Upper lobe of right lung (tissue), 1 donor: ENCODE data around the gene ARSG. TPM values are rescaled to one million over a fixed set of nuclear protein-coding genes. Genes with fewer than 3 reads are reported as not detected.

Source experiments
- ATAC-seq: fragments of 200-7000 bp; cut with Tn5 transposase; one replicate; pipeline ENCODE4 v1.9.1; 2020; ENCODE audit warnings: mild to moderate bottlenecking, moderate library complexity
- DNase-seq: peaks from one replicate; pipeline ENCODE4 v3.0.0-alpha.2; 2020
- H3K27ac ChIP-seq: fragments of 200-600 bp; one replicate; pipeline ENCODE4 v1.8.0; 2022
- H3K27me3 ChIP-seq: fragments of 200-600 bp; one replicate; pipeline ENCODE4 v1.8.0; 2022; ENCODE audit warnings: mild to moderate bottlenecking
- H3K36me3 ChIP-seq: fragments of 200-600 bp; one replicate; pipeline ENCODE4 v1.8.0; 2022
- H3K4me1 ChIP-seq: fragments of 200-600 bp; one replicate; pipeline ENCODE4 v1.8.0; 2022
- H3K4me3 ChIP-seq: fragments of 200-600 bp; one replicate; pipeline ENCODE4 v1.8.0; 2022; ENCODE audit warnings: mild to moderate bottlenecking
- H3K9me3 ChIP-seq: fragments of 200-600 bp; one replicate; pipeline ENCODE4 v1.8.0; 2022
- CTCF ChIP-seq: fragments of 200-600 bp; IDR thresholded peaks from one replicate; pipeline ENCODE4 v1.8.0; 2022; ENCODE audit warnings: antibody characterized with exemption
- intact Hi-C: fragments of 100-400 bp; cut with DNase I; formaldehyde crosslinking; loops from one replicate; pipeline ENCODE4 v1.11.0; 2022
- total RNA-seq: library from RNA; stranded (reverse); fragmentation: NEBNext Ultra II Directional; extraction: Animal tissue kit (Norgen Biotek cat#: 25700); gene quantifications from one replicate; pipeline ENCODE4 v1.2.1, GENCODE V29; 2021
- donor health status: DM: no; HTN: yes; CAD: no; lungs with severe emphysema.

Gene ARSG
- total RNA-seq, 1 donor from 2014 or later, result 4.8 TPM

GRCh38 chr17:68433911-68434508 is 142.7 kb downstream of the ARSG start:
- Histone ChIP-seq H3K36me3 (peaks cover 68% of the 10 kb centered on the region), H3K9me3 (no peaks in the 10 kb centered on the region), H3K4me1 (peaks cover 28% of the 10 kb centered on the region), H3K27ac (no peak overlapping the region), H3K27me3 (no peaks in the 10 kb centered on the region), H3K4me3 (no peak overlapping the region)
- intact Hi-C loops, result loop anchor here (10.0 kb wide), 1 partner anchor 169 kb away; no protein-coding TSS in a partner anchor
- ATAC-seq, result no peak
- no peak for DNase-seq
- no peak for TF ChIP-seq CTCF

- no peak for DNase-seq
- H3K4me3 ChIP-seq, result no peak overlapping the region
- no peak overlapping the region for H3K27ac ChIP-seq
- peaks cover 28% of the 10 kb centered on the region for H3K4me1 ChIP-seq
- H3K36me3 ChIP-seq, result peaks cover 54% of the 10 kb centered on the region
- no peaks in the 10 kb centered on the region for H3K9me3 ChIP-seq
- TF ChIP-seq CTCF, result no peak
- H3K27me3 ChIP-seq, result no peaks in the 10 kb centered on the region
- intact Hi-C loops, result loop anchor here (10.0 kb wide), 1 partner anchor 171 kb away; no protein-coding TSS in a partner anchor
- no peak for ATAC-seq
These were observed 144.1 kb downstream of the ARSG start for GRCh38 chr17:68435361-68435760.

GRCh38 chr17:68435876-68436842 is 144.9 kb downstream of the ARSG start:
- Histone ChIP-seq H3K9me3 (no peaks in the 10 kb centered on the region), H3K4me3 (no peak overlapping the region), H3K4me1 (peaks cover 28% of the 10 kb centered on the region), H3K36me3 (peaks cover 46% of the 10 kb centered on the region), H3K27ac (no peak overlapping the region), H3K27me3 (no peaks in the 10 kb centered on the region)
- TF ChIP-seq CTCF, result peak; percentile 94
- ATAC-seq (peak; percentile 91), DNase-seq (peak; percentile 69)
- intact Hi-C loops, result loop anchor here (10.0 kb wide), 1 partner anchor 171 kb away; no protein-coding TSS in a partner anchor

GRCh38 chr17:68437979-68438822 is 146.9 kb downstream of the ARSG start:
- peaks cover 38% of the 10 kb centered on the region for H3K4me1 ChIP-seq
- H3K9me3 ChIP-seq, result no peaks in the 10 kb centered on the region
- H3K4me3 ChIP-seq, result no peak overlapping the region
- intact Hi-C loops, result loop anchor here (10.0 kb wide), 1 partner anchor 173 kb away; no protein-coding TSS in a partner anchor
- no peaks in the 10 kb centered on the region for H3K27me3 ChIP-seq
- ATAC-seq, result peak; percentile 76
- peak overlapping the region; percentile 80 for H3K27ac ChIP-seq
- peaks cover 35% of the 10 kb centered on the region for H3K36me3 ChIP-seq
- no peak for TF ChIP-seq CTCF
- no peak for DNase-seq

- Histone ChIP-seq H3K27me3 (no peaks in the 10 kb centered on the region), H3K4me3 (no peak overlapping the region), H3K4me1 (peaks cover 38% of the 10 kb centered on the region), H3K9me3 (no peaks in the 10 kb centered on the region), H3K36me3 (peaks cover 36% of the 10 kb centered on the region), H3K27ac (peak overlapping the region; percentile 12)
- no peak for DNase-seq
- no peak for TF ChIP-seq CTCF
- no peak for ATAC-seq
- intact Hi-C loops, result loop anchor here (10.0 kb wide), 1 partner anchor 175 kb away; no protein-coding TSS in a partner anchor
These were observed 148.5 kb downstream of the ARSG start for GRCh38 chr17:68439656-68440290.
